Thymus (tissue), 11 donors: ENCODE measurements around the gene COLEC12. TPM values are rescaled to one million over a fixed set of nuclear protein-coding genes. Genes with fewer than 3 reads are reported as not detected.

ENCODE experiments used
- DNase-seq, 9 donors: peaks; one replicate each; pipeline ENCODE4 v3.0.0-alpha.2; 2013; ENCODE audit warnings: low spot score in 9 of 9, low read depth in 6 of 9, missing footprints in 1 of 9
- H3K27ac ChIP-seq, 2 donors: one replicate each; pipeline ENCODE4 v1.5.1; 2013; ENCODE audit warnings: control low read depth in 1 of 2, low read depth in 1 of 2, low read length in 1 of 2, mild to moderate bottlenecking in 1 of 2, moderate library complexity in 1 of 2
- H3K27me3 ChIP-seq, 2 donors: one replicate each; pipeline ENCODE4 v1.5.1; 2013; ENCODE audit warnings: low read length in 1 of 2; ENCODE audit not compliant: control insufficient read depth in 2 of 2, insufficient read depth in 1 of 2
- H3K36me3 ChIP-seq, 2 donors: one replicate each; pipeline ENCODE4 v1.5.1; 2013; ENCODE audit warnings: low read length in 1 of 2, mild to moderate bottlenecking in 1 of 2, moderate library complexity in 1 of 2; ENCODE audit not compliant: control insufficient read depth in 2 of 2, insufficient read depth in 2 of 2
- H3K4me1 ChIP-seq, 2 donors: one replicate each; pipeline ENCODE4 v1.5.1; 2013; ENCODE audit warnings: low read length in 2 of 2; ENCODE audit not compliant: control insufficient read depth in 2 of 2, insufficient read depth in 2 of 2
- H3K4me3 ChIP-seq, 2 donors: one replicate each; pipeline ENCODE4 v1.5.1; 2013; ENCODE audit warnings: low read length in 2 of 2, control low read depth in 1 of 2, mild to moderate bottlenecking in 1 of 2
- H3K9me3 ChIP-seq, 2 donors: one replicate each; pipeline ENCODE4 v1.5.1; 2013; ENCODE audit warnings: low read length in 1 of 2, mild to moderate bottlenecking in 1 of 2; ENCODE audit not compliant: control insufficient read depth in 2 of 2, insufficient read depth in 1 of 2
- WGBS: extraction: QIAGEN DNeasy Blood & Tissue Kit; methylation state at CpG from one replicate; pipeline ENCODE4 v1.1.7; 2013; 5-methylcytosine and 5-hydroxymethylcytosine counted together
- polyA plus RNA-seq: library from polyadenylated mRNA; stranded (reverse); fragments of 200-250 nt; gene quantifications from one replicate; pipeline ENCODE4 v1.2.3, GENCODE V29; 2013
- total RNA-seq: library from RNA; stranded (reverse); fragments of 120-200 nt; gene quantifications from one replicate; pipeline ENCODE4 v1.2.4, GENCODE V29; 2013
- donor health status: healthy.

The COLEC12 gene
- total and polyA plus RNA-seq, 2 donors = 5.6 to 6.5 TPM

DNA sequence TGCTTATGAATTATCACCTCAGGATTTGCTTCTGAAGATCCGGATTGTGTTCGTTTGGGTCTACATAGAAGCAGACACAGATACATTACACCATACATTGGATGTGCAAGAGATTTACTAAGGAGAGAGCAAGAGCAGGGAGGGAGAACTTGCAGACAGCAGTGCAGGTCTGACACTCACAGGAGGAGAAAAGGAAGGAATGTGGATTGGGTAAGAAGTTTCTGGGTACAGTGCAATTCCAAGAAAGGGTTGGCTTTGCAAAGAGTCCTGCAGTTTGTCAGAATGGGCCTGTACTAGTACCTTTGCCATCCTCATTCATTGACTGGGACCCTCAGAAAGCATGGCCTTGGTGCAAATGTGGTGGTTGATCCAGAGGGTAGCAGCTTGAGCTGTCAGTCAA lies 227.9 kb downstream of the COLEC12 start:
- H3K27me3 ChIP-seq = no peaks in the 10 kb centered on the region
- DNase-seq = no peak
- no peaks in the 10 kb centered on the region for H3K9me3 ChIP-seq
- no peak overlapping the region for H3K4me3 ChIP-seq
- H3K27ac ChIP-seq = no peak overlapping the region
- H3K36me3 ChIP-seq = no peaks in the 10 kb centered on the region
- WGBS = 93% methylated on average over 2 of the region's 2 CpGs
- peaks cover 5 to 8% of the 10 kb centered on the region in 2 donors for H3K4me1 ChIP-seq

DNA sequence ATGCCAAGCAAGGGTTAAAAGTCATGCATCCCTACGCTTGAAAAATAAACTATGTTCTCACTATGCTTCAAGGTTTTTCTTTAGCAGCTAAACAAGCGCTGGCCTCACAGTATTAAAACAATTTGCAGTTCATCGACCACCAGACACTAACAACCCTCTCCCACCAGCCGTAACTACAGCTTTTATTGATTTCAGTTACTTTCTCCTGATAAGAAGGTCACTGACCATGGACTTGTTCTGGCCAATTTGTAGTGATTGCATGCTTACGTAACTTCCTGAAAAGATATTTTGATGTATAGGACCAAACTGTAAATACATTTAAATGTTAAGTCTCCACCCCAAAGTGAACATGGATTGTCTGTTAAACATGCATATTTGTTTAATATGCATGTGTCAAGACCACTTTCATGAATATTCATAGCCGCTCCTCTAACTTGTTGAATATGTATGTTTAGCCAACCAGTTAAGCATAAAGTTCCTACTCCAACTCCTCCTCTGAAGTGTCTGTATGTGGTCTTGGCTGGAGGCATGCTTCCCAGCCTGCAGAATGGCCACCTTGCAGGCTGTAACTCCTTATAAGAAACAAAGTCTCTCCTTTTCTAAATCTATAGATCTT lies 230.9 kb downstream of the COLEC12 start:
- Histone ChIP-seq H3K27ac (no peak overlapping the region), H3K36me3 (peaks cover 0 to 3% of the 10 kb centered on the region in 2 donors), H3K4me1 (peaks cover 8 to 10% of the 10 kb centered on the region in 2 donors), H3K27me3 (no peaks in the 10 kb centered on the region), H3K4me3 (no peak overlapping the region), H3K9me3 (no peaks in the 10 kb centered on the region)
- 98% methylated on average over 6 of the region's 6 CpGs for WGBS
- DNase-seq = no peak

DNA sequence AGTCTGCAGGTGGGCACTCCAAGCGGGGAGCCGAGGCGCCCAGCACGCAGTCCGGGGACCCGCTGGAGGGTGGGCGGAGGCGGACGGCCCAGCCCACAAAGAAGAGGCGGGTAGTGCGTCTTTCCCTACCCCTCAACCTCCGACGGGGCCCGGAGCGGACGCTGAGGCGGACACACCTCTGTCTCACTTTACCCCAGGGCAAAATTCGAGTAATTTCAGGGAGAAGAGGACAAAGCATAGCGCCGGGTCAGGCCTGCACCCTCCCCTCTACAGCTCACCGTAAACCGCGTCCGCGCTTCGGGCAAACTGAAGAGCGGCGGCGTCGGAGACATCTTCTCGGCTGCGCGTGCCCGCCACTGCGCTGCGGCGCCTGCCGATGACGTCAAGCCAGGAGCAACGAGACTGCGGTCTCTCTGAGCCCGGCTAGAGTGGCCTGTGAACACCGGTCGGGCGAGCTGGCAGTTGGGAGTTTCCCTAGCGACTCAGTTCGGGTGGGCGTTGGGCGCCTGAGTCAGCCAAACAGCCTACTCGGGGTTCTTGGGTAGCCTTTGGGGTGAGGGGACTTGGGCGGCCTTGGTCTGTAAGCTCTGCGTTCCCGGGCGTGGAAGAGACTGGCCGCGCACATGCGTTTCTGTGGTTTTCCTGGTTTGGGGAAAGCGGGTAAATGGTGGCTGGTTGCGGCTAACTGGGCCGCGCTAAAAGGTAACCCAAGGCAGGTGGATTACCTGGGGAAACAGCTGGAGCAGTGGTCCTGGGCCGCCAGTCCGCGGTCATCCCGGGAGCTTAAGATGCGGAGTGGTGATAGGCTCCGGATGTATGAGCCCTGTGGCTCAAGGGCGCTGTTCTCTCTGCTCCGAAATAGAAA lies 232.6 kb downstream of the COLEC12 start, which contains the start of gene THOC1:
THOC1 (minus strand) TSS at position 360 of the 865 bp plus-strand sequence; CDS start at position 332, 28 bp downstream.
- under 1% methylated on average over 69 of the region's 69 CpGs for WGBS
- H3K36me3 ChIP-seq = peaks cover 3 to 9% of the 10 kb centered on the region in 2 donors

DNA sequence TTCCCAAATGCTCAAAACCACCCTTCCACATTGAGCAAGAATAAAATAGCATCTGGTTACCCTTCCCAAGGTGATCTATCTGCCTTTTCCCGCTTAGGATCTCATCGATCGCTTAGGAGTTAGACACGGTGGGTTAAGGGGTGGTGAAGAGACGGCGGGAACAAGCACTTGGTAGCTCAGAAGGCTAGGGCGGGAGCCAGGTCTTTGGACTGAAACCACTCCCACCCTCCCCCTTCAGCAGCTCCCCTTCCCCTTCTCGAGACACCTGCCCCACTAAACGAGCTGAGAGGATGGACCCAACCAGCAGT lies 233.2 kb downstream of the COLEC12 start:
- H3K4me1 ChIP-seq = peaks cover 8 to 10% of the 10 kb centered on the region in 2 donors
- no peaks in the 10 kb centered on the region for H3K9me3 ChIP-seq

More for the DNA sequence above, 232.6 kb downstream of the COLEC12 start, which contains the start of gene THOC1:
- H3K4me3 ChIP-seq = peak within 1 kb of the TSS; percentile 93 to 97
- peak; percentile 76 to 95 (median 84) for DNase-seq
- no peaks in the 10 kb centered on the region for H3K9me3 ChIP-seq
- no peaks in the 10 kb centered on the region for H3K27me3 ChIP-seq
- H3K27ac ChIP-seq = peak within 1 kb of the TSS; percentile 89 to 94
- H3K4me1 ChIP-seq = peaks cover 8 to 10% of the 10 kb centered on the region in 2 donors

More for the DNA sequence above, 233.2 kb downstream of the COLEC12 start:
- Histone ChIP-seq H3K27me3 (no peaks in the 10 kb centered on the region), H3K27ac (peak overlapping the region; percentile 89 to 94), H3K4me3 (peak overlapping the region; percentile 93 to 97), H3K36me3 (peaks cover 3 to 12% of the 10 kb centered on the region in 2 donors)
- WGBS = under 1% methylated on average over 9 of the region's 9 CpGs
- peak in 2 of 9 donors; percentile 13 to 30 for DNase-seq

Other genes with a start within 250 kb of the COLEC12 start
- gene THOC1, start 232.7 kb downstream of the COLEC12 start, total RNA-seq = 45.3 TPM
- 90.5 TPM for gene THOC1, start 232.7 kb downstream of the COLEC12 start, polyA plus RNA-seq
- gene CETN1, start 79.7 kb upstream of the COLEC12 start, total RNA-seq = not detected
- gene CETN1, start 79.7 kb upstream of the COLEC12 start, polyA plus RNA-seq = not detected
- 1.3 TPM for gene CLUL1, start 96.3 kb upstream of the COLEC12 start, total RNA-seq
- 1.3 TPM for gene CLUL1, start 96.3 kb upstream of the COLEC12 start, polyA plus RNA-seq
- gene TYMS, start 157.0 kb upstream of the COLEC12 start, total RNA-seq = 55.7 TPM
- 17.8 TPM for gene TYMS, start 157.0 kb upstream of the COLEC12 start, polyA plus RNA-seq
- 31.0 TPM for gene ENOSF1, start 211.9 kb upstream of the COLEC12 start, total RNA-seq
- gene ENOSF1, start 211.9 kb upstream of the COLEC12 start, polyA plus RNA-seq = 83.1 TPM